K562 (cell line): ENCODE measurements around the gene TPMT. TPM values are rescaled to one million over a fixed set of nuclear protein-coding genes. Genes with fewer than 3 reads are reported as not detected.

Source experiments
- ATAC-seq: fragments of 200-7000 bp; cut with Tn5 transposase; 3 replicates; pipeline ENCODE4 v1.9.1; 2020; ENCODE audit warnings: moderate library complexity
- BruUV-seq: library from RNA; stranded (reverse); fragments of 400-500 nt; replicated peaks from 2 replicates; lab custom pipeline; 2021; lab: Mats Ljungman, UMichigan
- CTCF ChIA-PET: fragments of 300-600 bp; formaldehyde crosslinking; extraction: SDS; loops from one replicate; lab custom pipeline; 2021; ENCODE audit warnings: low intra/inter-chr PET ratio; lab: Yijun Ruan, JAX
- POLR2A ChIA-PET: fragments of 300-600, 350-650 bp; sonication (Branson Sonifier 250); formaldehyde crosslinking; extraction: SDS; loops from one replicate; lab custom pipeline; 2021; ENCODE audit warnings: antibody characterized with exemption, inconsistent platforms; lab: Yijun Ruan, JAX
- DNase-seq, 4 experiments: peaks; one replicate each; pipeline versions ENCODE4 v3.0.0 to v3.0.0-alpha.2; 2011 to 2018; ENCODE audit warnings: low spot score in 3 of 4, mixed read lengths in 3 of 4; ENCODE audit errors: extremely low read depth in 1 of 4
- FAIRE-seq: peaks from 2 replicates; lab custom pipeline; 2011; peaks lifted over from hg19 to GRCh38; lab: Jason Lieb, UNC
- H2AFZ ChIP-seq: 2 replicates; pipeline ENCODE4 v1.6.0; 2011; ENCODE audit warnings: low read depth, low read length, control low read depth, inconsistent platforms
- H3K27ac ChIP-seq: fragments of 200-600 bp; 3 replicates; pipeline ENCODE4 v1.8.0; 2011; ENCODE audit warnings: low read depth, mild to moderate bottlenecking, control low read depth, inconsistent platforms, low read length, moderate library complexity, mixed read lengths; ENCODE audit errors: extremely low read depth
- H3K27me3 ChIP-seq, 2 experiments: fragments of 300-600 bp in 1 of 2; 2 replicates in 1 of 2; 3 replicates in 1 of 2; pipeline versions ENCODE4 v1.6.0 to v1.8.0; 2011; ENCODE audit warnings: inconsistent platforms in 2 of 2, low read length in 2 of 2, mild to moderate bottlenecking in 1 of 2, mixed read lengths in 1 of 2, moderate library complexity in 1 of 2; ENCODE audit not compliant: control insufficient read depth in 2 of 2, insufficient read depth in 2 of 2
- H3K36me3 ChIP-seq: fragments of 300-600 bp; 3 replicates; pipeline ENCODE4 v1.8.0; 2011; ENCODE audit warnings: mild to moderate bottlenecking, low read length, inconsistent platforms; ENCODE audit not compliant: control insufficient read depth, insufficient read depth
- H3K4me1 ChIP-seq, 2 experiments: fragments of 200-600 bp in 1 of 2; replicated peaks in 1 of 2; 2 replicates in 1 of 2; 3 replicates in 1 of 2; pipeline versions ENCODE4 v1.5.1 to v1.8.0; 2011; ENCODE audit warnings: inconsistent platforms in 2 of 2, low read length in 2 of 2, mild to moderate bottlenecking in 1 of 2, mixed read lengths in 1 of 2, moderate library complexity in 1 of 2; ENCODE audit not compliant: control insufficient read depth in 2 of 2, insufficient read depth in 2 of 2
- H3K4me2 ChIP-seq: 2 replicates; pipeline ENCODE4 v1.6.1; 2011; ENCODE audit warnings: low read length, control low read depth, inconsistent platforms, mixed read lengths; ENCODE audit not compliant: insufficient read depth
- H3K4me3 ChIP-seq: fragments of 200-600 bp; sonication (generic), shearing (Covaris generic); 2 replicates; pipeline ENCODE4 v1.5.1; 2016; ENCODE audit warnings: control low read depth, inconsistent platforms
- H3K79me2 ChIP-seq: fragments of 200-600 bp; 3 replicates; pipeline ENCODE4 v1.8.0; 2011; ENCODE audit warnings: low read length, inconsistent platforms; ENCODE audit not compliant: control insufficient read depth, insufficient read depth
- H3K9ac ChIP-seq, 2 experiments: 2 replicates each; pipeline versions ENCODE4 v1.6.0 to v1.6.1; 2011; ENCODE audit warnings: low read depth in 2 of 2, low read length in 2 of 2, control low read depth in 1 of 2, inconsistent platforms in 1 of 2, mild to moderate bottlenecking in 1 of 2, mixed read lengths in 1 of 2; ENCODE audit not compliant: insufficient read depth in 1 of 2
- H3K9me1 ChIP-seq: one replicate; pipeline ENCODE4 v1.6.0; 2011; ENCODE audit warnings: inconsistent platforms, mild to moderate bottlenecking, low read length, moderate library complexity; ENCODE audit not compliant: control insufficient read depth, insufficient read depth
- H3K9me3 ChIP-seq: replicated peaks from 2 replicates; pipeline ENCODE4 v1.5.1; 2011; ENCODE audit warnings: low read depth, low read length, inconsistent platforms; ENCODE audit not compliant: control insufficient read depth, insufficient read depth
- H4K20me1 ChIP-seq: replicated peaks from 2 replicates; pipeline ENCODE4 v1.6.1; 2011; ENCODE audit warnings: low read length, inconsistent platforms, mixed read lengths; ENCODE audit not compliant: control insufficient read depth, insufficient read depth
- ADNP ChIP-seq: fragments of 200-800 bp; sonication (Bioruptor generic); IDR thresholded peaks from 2 replicates; pipeline ENCODE4 v1.6.1; 2016; ENCODE audit warnings: missing genetic modification characterization, missing compliant biosample characterization
- CBX1 ChIP-seq: sonication (generic); IDR thresholded peaks from 2 replicates; pipeline ENCODE4 v1.6.1; 2016; ENCODE audit warnings: antibody characterized with exemption, low read depth, mild to moderate bottlenecking
- HMBOX1 ChIP-seq: sonication (generic); IDR thresholded peaks from 2 replicates; pipeline ENCODE4 v1.6.1; 2016
- RB1 ChIP-seq: fragments of 450-650 bp; IDR thresholded peaks from 2 replicates; pipeline ENCODE4 v1.6.1; 2017; ENCODE audit warnings: low read depth, mild to moderate bottlenecking
- RBM14 ChIP-seq: fragments of 200-400 bp; formaldehyde crosslinking; IDR thresholded peaks from 2 replicates; pipeline ENCODE4 v1.6.1; 2018; ENCODE audit warnings: low read depth, mild to moderate bottlenecking, low read length, moderate library complexity, borderline replicate concordance; ENCODE audit not compliant: insufficient read depth
- RCOR1 ChIP-seq, 2 experiments: IDR thresholded peaks; 2 replicates each; pipeline ENCODE4 v1.6.1; 2012; ENCODE audit warnings: low read depth in 2 of 2, low read length in 2 of 2, borderline replicate concordance in 1 of 2, improper control_type of control experiment in 1 of 2
- RNF219 ChIP-seq: fragments of 250-450 bp; sonication (Bioruptor Pico); IDR thresholded peaks from 2 replicates; pipeline ENCODE4 v1.5.0; 2022; ENCODE audit warnings: mild to moderate bottlenecking
- SMARCE1 ChIP-seq: fragments of 450-650 bp; IDR thresholded peaks from 2 replicates; pipeline ENCODE4 v1.7.1; 2016; ENCODE audit warnings: mild to moderate bottlenecking
- SOX6 ChIP-seq: fragments of 450-650 bp; IDR thresholded peaks from 2 replicates; pipeline ENCODE4 v1.6.1; 2014; ENCODE audit warnings: mild to moderate bottlenecking
- STAT5A ChIP-seq: IDR thresholded peaks from 2 replicates; pipeline ENCODE4 v1.6.1; 2012; ENCODE audit warnings: low read length, inconsistent platforms, borderline replicate concordance
- ZNF197 ChIP-seq: fragments of 200-800 bp; sonication (Bioruptor generic); IDR thresholded peaks from 2 replicates; pipeline ENCODE4 v1.6.1; 2016; ENCODE audit warnings: low read depth, missing genetic modification characterization, missing compliant biosample characterization
- ZNF561 ChIP-seq: fragments of 450-650 bp; formaldehyde crosslinking; conservative IDR thresholded peaks from 2 replicates; pipeline ENCODE4 v1.4.0; 2020; ENCODE audit warnings: mild to moderate bottlenecking, moderate library complexity
- ZNF655 ChIP-seq: fragments of 250-450 bp; sonication (Bioruptor Pico); IDR thresholded peaks from 2 replicates; pipeline ENCODE4 v1.5.0; 2021
- ZNF780A ChIP-seq: fragments of 250-450 bp; sonication (Bioruptor Pico); IDR thresholded peaks from 2 replicates; pipeline ENCODE4 v1.5.0; 2021; ENCODE audit warnings: mild to moderate bottlenecking
- whole genome bisulfite sequencing: fragments of 100-300 bp; shearing (Covaris generic); methylation state at CpG from one replicate; pipeline ENCODE4 v1.1.6; 2016; ENCODE audit warnings: low coverage, mixed read lengths; ENCODE audit not compliant: insufficient coverage; ENCODE audit errors: missing lambda C conversion rate; 5-methylcytosine and 5-hydroxymethylcytosine counted together
- in situ Hi-C: fragments of 300-500 bp; cut with MboI; formaldehyde crosslinking; loops from 4 replicates; pipeline ENCODE4 v1.15.0; 2018; ENCODE audit warnings: inconsistent platforms, mixed read lengths
- intact Hi-C: fragments of 100-400 bp; cut with micrococcal nuclease; formaldehyde crosslinking; loops from 2 replicates; pipeline ENCODE4 v1.14.2; 2022
- polyA plus RNA-seq, 8 experiments: library from polyadenylated mRNA; depleted of rRNA in 4 of 8; stranded (reverse) in 5 of 8; unstranded in 3 of 8; fragments of >200 nt; fragmentation: Nextera tagmentation in 2 of 8; fragmentation: Illumina TruSeq in 1 of 8; extraction: Ambion mirVana in 2 of 8; extraction: Trizol in 1 of 8; gene quantifications; 2 replicates each; pipeline versions ENCODE4 v1.2.1 to v1.2.3, GENCODE V29; 2011 to 2014; ENCODE audit warnings: inconsistent platforms in 1 of 8, missing spikeins in 1 of 8
- total RNA-seq, 7 experiments: library from RNA; depleted of rRNA in 6 of 7; stranded (reverse); fragments of >200 nt in 6 of 7; fragmentation: Illumina TruSeq in 2 of 7; extraction: Trizol in 2 of 7; gene quantifications; 2 replicates each; pipeline versions ENCODE4 v1.2.1 to v1.2.3, GENCODE V29; 2011 to 2021; ENCODE audit warnings: low replicate concordance in 1 of 7

TPMT gene
- total and polyA plus RNA-seq, 9 of the 15 experiments (the other 6 are each of a cell fraction or from before 2014, with no cell fraction given): 24.2 to 67.4 (median 46.5) TPM

- no peaks in the 10 kb centered on the region for H3K79me2 ChIP-seq
- in situ Hi-C loops: no loop called here
- no peaks in the 10 kb centered on the region for H3K9me1 ChIP-seq
- H3K4me3 ChIP-seq: no peak overlapping the region
- H3K36me3 ChIP-seq: peaks cover 47% of the 10 kb centered on the region; the same call in 2 of the 3 replicates
- WGBS: 93% methylated on average over 9 of the region's 10 CpGs
- ChIA-PET POLR2A (interaction anchor here (0.7 to 1.3 kb wide), 3 partner anchors 12 to 29 kb away, joined by 3 to 6 read pairs (median 3); no protein-coding TSS in a partner anchor), CTCF (no interaction called here)
- intact Hi-C loops: no loop called here
- peak overlapping the region in 1 of 2 experiments; percentile 69; a peak in 1 of 4 replicates for H3K9ac ChIP-seq
- H4K20me1 ChIP-seq: no peaks in the 10 kb centered on the region
- no peak overlapping the region for H3K27ac ChIP-seq
- no peaks in the 10 kb centered on the region for H3K9me3 ChIP-seq
- ATAC-seq (no peak), DNase-seq (no peak), FAIRE-seq (no peak)
- H3K4me1 ChIP-seq: peaks cover 0 to 3% of the 10 kb centered on the region in 2 experiments; a peak in 1 of 5 replicates
- no peak overlapping the region for H2AFZ ChIP-seq
- no peak for TF ChIP-seq CBX1
- no peak for TF ChIP-seq SOX6
- no peak for TF ChIP-seq HMBOX1
- no peak for TF ChIP-seq RBM14
- no peak for TF ChIP-seq RB1
- no peak for TF ChIP-seq ZNF197 (CRISPR knock-in tag)
- TF ChIP-seq RNF219: no peak
- TF ChIP-seq SMARCE1: no peak
- TF ChIP-seq ZNF655 (CRISPR knock-in tag): no peak
- TF ChIP-seq STAT5A: no peak
- TF ChIP-seq RCOR1 (IDR thresholded peaks at IDR 0.05; ENCODE audit: borderline replicate concordance in 1 of 2, low read depth in 2 of 2, low read length in 2 of 2): no peak
- no peak for TF ChIP-seq ADNP (tag)
- no peak for TF ChIP-seq ZNF561 (CRISPR knock-in tag)
- no peak for TF ChIP-seq ZNF780A (CRISPR knock-in tag)
- H3K4me2 ChIP-seq: no peak overlapping the region
- no TSS peak for BruUV-seq
- H3K27me3 ChIP-seq: no peaks in the 10 kb centered on the region
Observed at GRCh38 chr6:18187701-18188100, 32.8 kb upstream of the TPMT start.
